ENCODE results near the gene SMYD4. TPM values are rescaled to one million over a fixed set of nuclear protein-coding genes. Genes with fewer than 3 reads are reported as not detected.

Gene SMYD4
- total RNA-seq, 4 donors from 2014 or later, result 15.1 to 19.9 (median 17.5) TPM

DNA sequence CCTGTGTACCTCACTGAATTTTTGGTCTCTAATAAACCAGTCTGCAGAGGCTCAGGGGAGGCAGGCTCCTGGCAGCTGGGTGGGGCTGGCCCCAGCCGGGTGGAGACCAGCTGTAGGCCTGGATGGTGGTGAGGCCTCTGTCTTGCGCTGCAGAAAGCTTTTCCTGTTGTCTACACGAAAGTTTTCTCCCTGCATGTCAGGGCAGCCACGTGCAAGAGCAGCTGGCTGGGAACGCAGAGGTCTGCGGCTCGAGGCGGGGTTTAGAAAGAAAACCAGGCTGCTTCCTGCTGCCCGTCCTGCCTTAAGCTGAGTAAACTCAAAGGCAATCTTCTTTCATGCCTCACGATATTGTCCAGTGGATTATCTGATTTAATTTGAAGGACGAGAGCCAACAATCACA, 65.4 kb downstream of the SMYD4 start:
- 21 to 22% methylated on average over 11 of the region's 11 CpGs for WGBS, 2 donors
- Histone ChIP-seq H3K4me3 (peak overlapping the region in 1 of 4 donors; percentile 66), H3K4me1 (peaks cover 0 to 69% (median 19%) of the 10 kb centered on the region in 4 donors), H3K27ac (peak overlapping the region; percentile 80 to 90 (median 84)), H3K9me3 (no peaks in the 10 kb centered on the region), H3K36me3 (peaks cover 0 to 14% (median 0%) of the 10 kb centered on the region in 3 donors), H3K27me3 (peaks cover 0 to 8% of the 10 kb centered on the region in 2 donors)
- peak; percentile 74 to 82 for DNase-seq (ENCODE audit: low spot score in 2 of 2)
- TF ChIP-seq, protein P1, sequence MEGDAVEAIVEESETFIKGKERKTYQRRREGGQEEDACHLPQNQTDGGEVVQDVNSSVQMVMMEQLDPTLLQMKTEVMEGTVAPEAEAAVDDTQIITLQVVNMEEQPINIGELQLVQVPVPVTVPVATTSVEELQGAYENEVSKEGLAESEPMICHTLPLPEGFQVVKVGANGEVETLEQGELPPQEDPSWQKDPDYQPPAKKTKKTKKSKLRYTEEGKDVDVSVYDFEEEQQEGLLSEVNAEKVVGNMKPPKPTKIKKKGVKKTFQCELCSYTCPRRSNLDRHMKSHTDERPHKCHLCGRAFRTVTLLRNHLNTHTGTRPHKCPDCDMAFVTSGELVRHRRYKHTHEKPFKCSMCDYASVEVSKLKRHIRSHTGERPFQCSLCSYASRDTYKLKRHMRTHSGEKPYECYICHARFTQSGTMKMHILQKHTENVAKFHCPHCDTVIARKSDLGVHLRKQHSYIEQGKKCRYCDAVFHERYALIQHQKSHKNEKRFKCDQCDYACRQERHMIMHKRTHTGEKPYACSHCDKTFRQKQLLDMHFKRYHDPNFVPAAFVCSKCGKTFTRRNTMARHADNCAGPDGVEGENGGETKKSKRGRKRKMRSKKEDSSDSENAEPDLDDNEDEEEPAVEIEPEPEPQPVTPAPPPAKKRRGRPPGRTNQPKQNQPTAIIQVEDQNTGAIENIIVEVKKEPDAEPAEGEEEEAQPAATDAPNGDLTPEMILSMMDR (IDR thresholded peaks at IDR 0.05), result no peak
- peak; percentile 12 to 92 for TF ChIP-seq EP300 (IDR thresholded peaks at IDR 0.05)
- no peak for TF ChIP-seq POLR2A (IDR thresholded peaks at IDR 0.05)

DNA sequence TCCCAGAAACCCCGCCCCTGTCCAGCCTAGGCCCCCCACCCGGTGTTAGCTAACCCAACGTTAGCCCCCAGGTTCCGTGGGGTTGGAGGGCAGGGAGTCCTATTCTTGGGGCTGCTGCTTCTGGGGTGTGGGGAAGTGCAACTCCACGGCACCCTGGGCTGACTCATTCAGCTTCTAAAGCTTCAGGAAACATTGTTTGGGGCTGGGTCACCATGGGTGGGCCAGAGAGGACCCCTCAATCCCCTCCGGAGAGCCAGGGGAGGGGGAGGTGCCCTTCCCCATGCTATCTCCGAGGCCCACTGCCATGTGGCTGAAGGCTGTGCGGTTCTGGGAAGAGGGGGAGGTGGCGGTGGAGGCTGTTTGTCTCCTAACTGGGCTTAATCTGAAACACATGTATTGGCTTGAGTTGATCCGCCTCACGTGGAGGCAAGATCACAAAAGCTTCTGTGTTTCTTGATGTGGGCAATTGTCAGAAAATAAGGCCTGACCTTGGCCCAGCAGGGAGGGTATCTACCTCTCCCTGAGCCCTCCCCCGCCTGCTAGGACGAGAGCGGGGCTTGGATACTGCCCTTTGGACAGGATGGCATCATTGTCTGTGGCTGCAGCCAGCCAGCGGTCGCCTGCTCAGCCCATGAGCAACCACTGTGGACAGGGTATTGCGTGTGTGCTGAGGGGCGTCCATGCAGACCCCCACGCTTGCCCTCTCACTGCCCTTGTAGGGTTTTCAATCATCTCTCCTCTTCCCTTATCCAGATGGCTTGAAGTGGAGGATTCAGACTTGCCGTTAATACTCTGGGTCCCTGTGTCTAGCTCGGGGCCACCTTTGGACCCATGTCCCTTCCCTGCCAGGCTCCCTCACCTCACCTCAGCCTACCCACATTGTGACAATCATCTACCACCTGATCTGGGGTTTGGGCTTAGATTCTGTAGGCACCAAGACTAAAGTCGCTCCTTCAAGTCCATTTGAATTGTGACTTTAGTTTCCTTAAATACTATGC, 66.5 kb downstream of the SMYD4 start:
- Histone ChIP-seq H3K27ac (peak overlapping the region; percentile 80 to 90 (median 84)), H3K4me3 (peak overlapping the region; percentile 36 to 66 (median 42)), H3K27me3 (peaks cover 0 to 11% of the 10 kb centered on the region in 2 donors), H3K36me3 (peaks cover 0 to 12% (median 0%) of the 10 kb centered on the region in 3 donors), H3K9me3 (no peaks in the 10 kb centered on the region), H3K4me1 (peaks cover 0 to 68% (median 19%) of the 10 kb centered on the region in 4 donors)
- TF ChIP-seq, protein P1 (IDR thresholded peaks at IDR 0.05), result no peak
- TF ChIP-seq POLR2A (IDR thresholded peaks at IDR 0.05) (peak in 1 of 2 donors; percentile 28), EP300 (IDR thresholded peaks at IDR 0.05) (peak in 1 of 2 donors; percentile 85)
- DNase-seq (ENCODE audit: low spot score in 2 of 2), result peak; percentile 64 to 78
- 30 to 31% methylated on average over 16 to 17 of the region's 22 CpGs for WGBS, 2 donors

DNA sequence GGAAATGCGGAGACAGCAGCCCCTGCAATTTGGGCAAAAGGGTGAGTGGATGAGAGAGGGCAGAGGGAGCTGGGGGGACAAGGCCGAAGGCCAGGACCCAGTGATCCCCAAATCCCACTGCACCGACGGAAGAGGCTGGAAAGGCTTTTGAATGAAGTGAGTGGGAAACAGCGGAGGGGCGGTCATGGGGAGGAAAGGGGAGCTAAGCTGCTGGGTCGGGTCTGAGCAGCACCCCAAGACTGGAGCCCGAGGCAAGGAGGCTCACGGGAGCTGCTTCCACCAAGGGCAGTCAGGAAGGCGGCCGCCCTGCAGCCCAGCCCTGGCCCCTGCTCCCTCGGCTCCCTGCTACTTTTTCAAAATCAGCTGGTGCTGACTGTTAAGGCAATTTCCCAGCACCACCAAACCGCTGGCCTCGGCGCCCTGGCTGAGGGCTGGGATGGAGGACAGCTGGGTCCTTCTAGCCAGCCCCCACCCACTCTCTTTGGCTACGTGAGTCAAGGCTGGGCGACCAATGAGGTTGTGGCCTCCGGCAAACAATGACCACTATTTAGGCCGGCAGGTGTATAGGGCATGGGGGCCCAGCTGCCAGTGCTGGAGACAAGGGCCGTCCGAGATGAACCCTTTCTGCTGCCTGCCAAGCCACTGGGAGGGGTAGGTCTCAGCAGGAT, 67.3 kb downstream of the SMYD4 start:
- H3K27ac ChIP-seq, result peak overlapping the region; percentile 80 to 90 (median 84)
- H3K27me3 ChIP-seq, result peaks cover 0 to 11% of the 10 kb centered on the region in 2 donors
- H3K36me3 ChIP-seq, result peaks cover 0 to 7% (median 0%) of the 10 kb centered on the region in 3 donors
- peak overlapping the region; percentile 36 to 66 (median 42) for H3K4me3 ChIP-seq
- no peaks in the 10 kb centered on the region for H3K9me3 ChIP-seq
- no peak for TF ChIP-seq EP300 (IDR thresholded peaks at IDR 0.05)
- TF ChIP-seq, protein P1 (IDR thresholded peaks at IDR 0.05), result no peak
- TF ChIP-seq POLR2A (IDR thresholded peaks at IDR 0.05), result no peak
- peaks cover 0 to 62% (median 19%) of the 10 kb centered on the region in 4 donors for H3K4me1 ChIP-seq
- peak in 1 of 2 donors; percentile 41 for DNase-seq (ENCODE audit: low spot score in 2 of 2)
- 32 to 34% methylated on average over 20 to 21 of the region's 21 CpGs for WGBS, 2 donors

DNA sequence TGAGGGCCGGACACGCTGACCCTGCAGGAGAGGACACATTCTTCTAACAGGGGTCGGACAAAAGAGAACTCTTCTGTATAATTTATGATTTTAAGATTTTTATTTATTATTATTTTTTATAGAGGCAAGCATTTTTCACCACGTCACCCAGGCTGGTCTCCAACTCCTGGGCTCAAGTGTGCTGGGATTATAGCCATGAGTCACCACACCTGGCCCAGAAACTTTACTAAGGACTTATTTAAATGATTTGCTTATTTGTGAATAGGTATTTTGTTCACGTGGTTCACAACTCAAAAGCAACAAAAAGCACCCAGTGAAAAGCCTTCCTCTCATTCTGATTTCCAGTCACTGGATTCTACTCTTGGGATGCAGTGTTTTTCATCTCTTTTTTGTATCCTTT, 70.2 kb downstream of the SMYD4 start:
- Histone ChIP-seq H3K27me3 (peaks cover 0 to 11% of the 10 kb centered on the region in 2 donors), H3K4me1 (peaks cover 0 to 43% (median 15%) of the 10 kb centered on the region in 4 donors), H3K36me3 (no peaks in the 10 kb centered on the region), H3K4me3 (no peak overlapping the region), H3K27ac (no peak overlapping the region), H3K9me3 (no peaks in the 10 kb centered on the region)
- TF ChIP-seq, protein P1 (IDR thresholded peaks at IDR 0.05), result no peak
- TF ChIP-seq POLR2A (IDR thresholded peaks at IDR 0.05), result no peak
- no peak for TF ChIP-seq EP300 (IDR thresholded peaks at IDR 0.05)
- WGBS, 2 donors, result 70 to 78% methylated on average over 5 of the region's 5 CpGs
- no peak for DNase-seq (ENCODE audit: low spot score in 2 of 2)

Measured in tibial nerve (tissue), 4 donors.